Measurements from ENCODE around the gene MAP3K5.

The MAP3K5 gene

DNA sequence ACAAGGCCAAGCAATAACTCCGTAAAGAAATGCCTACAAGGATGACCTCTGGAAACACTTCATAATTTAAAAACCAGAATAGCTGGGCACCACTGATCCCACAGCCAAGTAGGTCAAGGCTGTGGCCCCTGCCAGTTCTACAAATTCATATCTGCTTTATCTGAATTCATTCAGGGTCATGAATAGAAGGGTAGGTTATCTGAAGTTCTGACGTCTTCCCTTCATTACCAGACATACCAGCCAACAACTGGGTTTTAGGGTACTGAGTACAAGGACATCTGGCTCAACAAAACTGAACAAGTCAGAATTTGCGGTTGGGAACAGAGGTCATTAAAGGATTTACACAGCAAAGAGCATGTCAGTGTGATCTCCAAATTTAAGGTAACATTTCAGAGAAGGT is 26.0 kb downstream of the MAP3K5 start:
- H3K4me3 ChIP-seq (ENCODE audit: low read depth, low read length), result peak overlapping the region; percentile 35
- no peak for DNase-seq (ENCODE audit: low read depth)
- TF ChIP-seq, protein P1, sequence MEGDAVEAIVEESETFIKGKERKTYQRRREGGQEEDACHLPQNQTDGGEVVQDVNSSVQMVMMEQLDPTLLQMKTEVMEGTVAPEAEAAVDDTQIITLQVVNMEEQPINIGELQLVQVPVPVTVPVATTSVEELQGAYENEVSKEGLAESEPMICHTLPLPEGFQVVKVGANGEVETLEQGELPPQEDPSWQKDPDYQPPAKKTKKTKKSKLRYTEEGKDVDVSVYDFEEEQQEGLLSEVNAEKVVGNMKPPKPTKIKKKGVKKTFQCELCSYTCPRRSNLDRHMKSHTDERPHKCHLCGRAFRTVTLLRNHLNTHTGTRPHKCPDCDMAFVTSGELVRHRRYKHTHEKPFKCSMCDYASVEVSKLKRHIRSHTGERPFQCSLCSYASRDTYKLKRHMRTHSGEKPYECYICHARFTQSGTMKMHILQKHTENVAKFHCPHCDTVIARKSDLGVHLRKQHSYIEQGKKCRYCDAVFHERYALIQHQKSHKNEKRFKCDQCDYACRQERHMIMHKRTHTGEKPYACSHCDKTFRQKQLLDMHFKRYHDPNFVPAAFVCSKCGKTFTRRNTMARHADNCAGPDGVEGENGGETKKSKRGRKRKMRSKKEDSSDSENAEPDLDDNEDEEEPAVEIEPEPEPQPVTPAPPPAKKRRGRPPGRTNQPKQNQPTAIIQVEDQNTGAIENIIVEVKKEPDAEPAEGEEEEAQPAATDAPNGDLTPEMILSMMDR (IDR thresholded peaks at IDR 0.05; ENCODE audit: insufficient read depth, low read depth, low read length, missing control alignments), result no peak

DNA sequence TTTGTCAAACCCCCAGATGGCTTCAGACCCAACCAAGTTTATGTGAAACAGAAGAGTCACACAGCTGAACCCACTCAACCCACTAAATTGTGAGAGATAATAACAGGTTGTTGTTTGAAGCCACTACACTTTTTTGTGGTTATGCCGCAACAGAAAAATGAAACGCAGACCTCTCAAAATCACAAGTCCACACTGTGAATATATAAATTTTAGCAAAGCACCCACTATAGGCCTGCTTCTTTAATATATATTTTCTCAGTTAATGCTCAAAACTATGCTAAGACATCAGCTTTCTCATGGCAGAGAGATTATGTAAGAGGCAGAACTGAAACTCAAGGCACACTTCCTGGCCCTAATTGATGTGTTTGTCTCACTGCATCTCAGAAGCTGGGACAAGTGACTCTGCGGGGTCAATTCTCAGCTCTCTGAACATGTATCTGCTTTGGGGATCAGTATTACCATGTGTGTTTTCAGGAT is 27.7 kb downstream of the MAP3K5 start:
- DNase-seq (ENCODE audit: low read depth), result peak; percentile 91
- H3K4me3 ChIP-seq (ENCODE audit: low read depth, low read length), result peak overlapping the region; percentile 47
- TF ChIP-seq, protein P1 (IDR thresholded peaks at IDR 0.05; ENCODE audit: insufficient read depth, low read depth, low read length, missing control alignments), result no peak

DNA sequence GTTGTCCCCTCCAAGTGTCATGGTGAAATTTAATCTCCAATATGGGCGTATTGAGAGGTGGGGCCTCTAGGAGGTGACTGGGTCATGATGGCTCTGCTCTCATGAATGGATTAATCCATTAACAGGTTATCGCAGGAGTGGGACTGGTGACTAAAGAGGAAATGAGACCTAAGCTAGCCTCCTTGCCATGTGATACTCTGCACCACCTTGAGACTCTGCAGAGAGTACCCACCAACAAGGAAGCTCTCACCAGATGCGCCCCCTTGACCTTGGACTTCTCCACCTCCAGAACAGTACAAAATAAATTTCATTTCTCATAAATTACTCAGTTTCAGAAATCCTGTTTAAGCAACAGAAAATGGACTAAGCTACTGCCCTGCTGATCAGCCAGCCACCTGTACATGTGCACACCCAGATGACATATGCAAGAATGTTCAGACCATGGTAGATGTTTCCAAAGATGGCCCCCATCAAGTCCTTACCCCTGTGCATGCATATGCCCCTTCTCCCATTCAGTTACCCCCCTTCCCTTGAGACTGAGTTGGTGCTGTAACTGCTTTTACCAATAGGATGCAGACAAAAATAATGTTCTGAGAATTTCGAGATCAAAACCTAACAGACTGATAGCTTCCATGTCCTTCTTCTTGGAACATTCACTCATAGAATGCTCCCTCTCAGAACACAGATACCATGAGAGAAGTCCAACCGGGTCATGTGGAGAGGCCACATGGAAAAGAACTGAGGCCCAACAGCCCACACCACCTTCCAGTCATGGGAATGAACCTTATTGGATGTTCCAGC is 28.4 kb downstream of the MAP3K5 start:
- peak overlapping the region; percentile 47 for H3K4me3 ChIP-seq (ENCODE audit: low read depth, low read length)
- DNase-seq (ENCODE audit: low read depth), result peak; percentile 88
- TF ChIP-seq, protein P1 (IDR thresholded peaks at IDR 0.05; ENCODE audit: insufficient read depth, low read depth, low read length, missing control alignments), result no peak

DNA sequence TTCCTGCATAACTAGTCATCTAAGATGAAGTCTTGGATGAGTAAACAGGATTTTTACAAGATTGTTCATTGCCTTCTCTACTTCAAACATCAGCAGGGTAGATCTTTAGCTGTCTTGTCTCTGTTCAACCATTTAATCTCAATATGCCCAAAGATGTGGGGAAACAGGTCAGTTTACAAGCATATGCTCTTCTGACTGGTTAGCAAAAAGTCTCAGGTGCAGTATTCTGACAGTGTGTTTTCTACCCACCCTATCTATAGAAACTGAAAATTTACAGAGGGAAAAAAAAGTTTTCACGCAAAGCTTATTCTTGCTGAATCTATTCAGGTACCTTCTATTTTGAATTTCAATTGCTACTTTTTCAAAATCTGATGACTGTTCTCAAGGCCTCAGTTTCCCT is 29.0 kb downstream of the MAP3K5 start:
- peak overlapping the region; percentile 47 for H3K4me3 ChIP-seq (ENCODE audit: low read depth, low read length)
- TF ChIP-seq, protein P1 (IDR thresholded peaks at IDR 0.05; ENCODE audit: insufficient read depth, low read depth, low read length, missing control alignments), result no peak
- DNase-seq (ENCODE audit: low read depth), result peak; percentile 74

DNA sequence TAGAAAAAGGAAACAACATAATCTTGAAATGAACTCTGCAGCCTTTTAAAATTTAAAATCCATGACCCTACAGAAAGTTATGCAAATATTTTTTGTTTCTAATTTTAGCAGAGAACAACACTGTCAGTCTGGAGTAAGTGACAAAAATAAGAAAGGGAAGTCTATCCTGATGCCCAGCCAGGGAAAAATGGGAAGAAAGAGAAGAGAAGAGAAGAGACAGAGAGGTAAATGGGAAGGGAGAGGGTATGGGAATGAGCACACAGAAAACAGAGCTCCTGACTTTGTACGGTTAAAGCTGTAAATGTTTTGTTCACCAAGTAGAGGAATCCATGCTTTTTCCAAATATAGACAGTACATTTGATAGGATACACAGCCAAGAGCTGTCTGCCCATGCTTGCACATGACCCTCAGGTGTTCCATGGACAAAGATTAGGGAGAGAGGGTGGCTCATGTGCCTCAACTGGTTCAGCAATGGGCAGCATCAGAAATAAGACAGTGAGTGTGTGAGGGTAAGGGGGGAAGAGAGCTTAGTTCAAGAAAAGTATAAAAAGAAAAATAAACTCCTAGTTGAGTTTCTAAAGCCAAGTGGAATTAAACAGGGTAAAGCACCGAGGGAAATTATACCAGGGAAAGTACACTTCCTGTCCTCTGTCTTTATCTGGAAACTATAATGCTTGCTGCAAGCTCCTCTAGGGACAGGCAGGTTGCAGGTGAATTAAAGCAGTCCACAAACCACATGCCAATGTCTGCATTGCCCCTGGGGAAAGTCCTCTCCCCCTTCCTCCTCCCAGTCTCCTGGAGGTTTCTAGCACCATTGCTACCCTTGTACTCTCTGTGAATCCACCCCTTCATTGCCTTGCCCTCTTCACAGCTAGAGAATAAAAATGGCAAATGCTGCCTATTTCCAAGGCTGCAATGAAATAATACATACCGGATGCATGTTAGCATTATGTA is 30.0 kb downstream of the MAP3K5 start:
- peak; percentile 55 for DNase-seq (ENCODE audit: low read depth)
- H3K4me3 ChIP-seq (ENCODE audit: low read depth, low read length), result peak overlapping the region; percentile 47
- TF ChIP-seq, protein P1 (IDR thresholded peaks at IDR 0.05; ENCODE audit: insufficient read depth, low read depth, low read length, missing control alignments), result no peak

DNA sequence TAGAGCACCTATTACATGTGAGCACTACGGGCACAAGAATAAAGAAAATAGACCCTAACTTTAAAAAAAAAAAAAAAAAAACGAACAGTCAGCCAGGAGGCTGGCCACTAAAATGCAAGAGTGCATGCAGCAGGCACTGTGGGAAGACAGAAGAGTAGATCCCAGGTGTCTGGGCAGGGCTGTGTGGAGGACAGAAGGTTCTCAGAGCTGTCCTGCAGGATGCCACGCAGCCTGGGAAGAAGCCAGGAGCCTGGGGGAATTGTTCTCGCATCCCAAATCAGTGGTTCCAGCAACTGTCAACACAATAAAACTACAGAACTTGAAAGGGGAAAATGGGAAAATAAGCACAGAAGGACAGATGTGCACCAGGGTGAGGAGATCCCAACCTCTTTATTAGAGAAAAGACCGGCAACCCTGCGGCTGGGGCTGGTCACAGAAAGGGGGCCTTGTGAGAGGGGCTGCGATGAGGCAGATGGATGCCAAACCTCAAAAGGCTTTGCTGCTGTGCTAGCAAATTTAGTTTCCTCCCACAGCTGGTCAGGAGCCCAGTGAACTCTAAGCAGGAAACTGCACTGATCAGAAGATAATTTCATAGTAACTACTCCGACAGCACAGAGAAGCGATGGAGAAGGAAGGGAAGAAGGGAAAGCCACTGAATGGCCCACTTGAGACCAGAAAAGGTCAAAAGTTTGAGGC is 30.9 kb downstream of the MAP3K5 start:
- H3K4me3 ChIP-seq (ENCODE audit: low read depth, low read length), result peak overlapping the region; percentile 47
- TF ChIP-seq, protein P1 (IDR thresholded peaks at IDR 0.05; ENCODE audit: insufficient read depth, low read depth, low read length, missing control alignments), result no peak
- DNase-seq (ENCODE audit: low read depth), result peak; percentile 76

DNA sequence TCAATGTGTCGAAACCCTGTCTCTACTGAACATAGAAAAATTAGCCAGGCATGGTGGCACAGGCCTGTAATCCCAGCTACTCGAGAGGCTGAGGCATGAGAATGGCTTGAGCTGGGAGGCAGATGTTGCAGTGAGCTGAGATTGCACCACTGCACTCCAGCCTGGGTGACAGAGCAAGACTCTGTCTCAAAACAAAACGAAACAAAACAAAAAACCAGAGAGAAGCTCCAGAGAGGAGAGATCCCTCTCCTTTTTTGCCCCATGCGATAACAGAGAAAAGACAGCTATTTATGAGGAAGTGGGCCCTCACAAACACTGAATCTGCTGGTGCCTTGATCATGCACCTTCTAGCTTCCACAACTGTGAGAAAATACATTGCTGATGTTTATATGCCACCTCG is 31.5 kb downstream of the MAP3K5 start:
- DNase-seq (ENCODE audit: low read depth), result peak; percentile 54
- peak overlapping the region; percentile 47 for H3K4me3 ChIP-seq (ENCODE audit: low read depth, low read length)
